GM18858 (cell line): ENCODE data around the gene CFAP299.

Source experiments
- ATAC-seq: cut with Tn5 transposase; IDR thresholded peaks from one replicate; pipeline ENCODE4 v1.9.1; 2021; ENCODE audit not compliant: unreplicated experiment

The CFAP299 gene

GRCh38 chr4:80909938-80910337, 574.4 kb downstream of the CFAP299 start:
- ATAC-seq: no peak

GRCh38 chr4:80911458-80911857, 575.9 kb downstream of the CFAP299 start:
- peak; percentile 39 for ATAC-seq

GRCh38 chr4:80912350-80912749, 576.8 kb downstream of the CFAP299 start:
- ATAC-seq: no peak

DNA sequence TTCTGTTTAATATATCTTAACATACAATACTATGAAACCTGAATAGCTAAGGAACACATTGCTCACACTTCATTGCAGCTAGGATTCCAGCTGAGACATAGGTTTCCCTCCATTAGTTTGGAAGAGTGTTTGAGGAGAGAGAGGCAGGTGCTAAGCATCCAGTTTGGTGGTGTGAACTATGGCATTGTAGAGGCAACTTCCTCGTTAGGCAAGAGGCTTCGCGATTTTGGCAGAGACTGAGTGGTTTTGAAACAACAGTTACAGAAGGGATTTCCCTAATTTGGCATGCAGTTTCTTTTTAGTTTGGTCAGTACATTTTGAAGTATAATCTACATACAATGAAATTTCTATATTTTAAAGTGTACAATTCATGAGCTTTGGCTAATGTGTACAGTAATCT, 577.9 kb downstream of the CFAP299 start:
- ATAC-seq: peak; percentile 96

GRCh38 chr4:80916770-80917169, 581.2 kb downstream of the CFAP299 start:
- no peak for ATAC-seq

- ATAC-seq: no peak
These were observed 582.5 kb downstream of the CFAP299 start for GRCh38 chr4:80918004-80918403.

DNA sequence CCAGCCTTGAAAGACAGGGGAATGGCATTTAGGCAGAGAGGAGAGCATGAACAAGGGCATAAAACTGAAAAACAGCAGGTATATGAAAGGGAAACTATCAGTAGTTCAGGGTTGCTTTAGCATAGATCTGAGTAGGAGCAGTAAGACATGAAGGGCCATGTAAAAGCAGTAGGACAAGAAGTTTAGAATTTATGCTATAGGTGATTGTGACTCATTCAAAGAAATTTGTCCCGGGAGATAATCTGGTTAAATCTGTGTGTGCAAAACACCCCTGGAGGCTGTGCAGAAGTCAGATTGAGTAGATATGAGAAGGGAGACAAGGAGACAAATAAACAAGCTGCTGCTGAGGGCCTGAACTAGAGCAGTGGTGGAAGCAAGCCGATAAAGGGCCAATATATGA, 585.9 kb downstream of the CFAP299 start:
- ATAC-seq: no peak

DNA sequence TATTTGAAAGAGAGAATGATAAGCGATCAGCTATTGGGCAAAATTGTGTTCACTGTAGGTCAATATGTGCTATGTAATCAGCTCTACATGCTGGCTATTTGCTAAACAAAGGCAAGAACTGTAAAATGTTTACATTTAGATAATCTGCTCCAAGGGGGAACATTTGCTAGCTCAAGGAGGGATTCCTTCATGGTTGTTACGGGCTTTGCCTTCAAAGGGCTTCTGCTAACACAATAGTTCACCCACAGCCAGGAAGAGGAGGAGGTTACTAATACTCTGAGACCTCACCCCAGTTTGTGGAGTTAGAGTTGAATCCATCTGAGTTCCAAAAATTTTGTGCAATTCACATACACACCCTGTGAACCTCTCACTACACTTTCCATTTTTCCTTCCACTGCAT, 587.4 kb downstream of the CFAP299 start:
- no peak for ATAC-seq

GRCh38 chr4:80925293-80925692, 589.8 kb downstream of the CFAP299 start:
- ATAC-seq: no peak

- no peak for ATAC-seq
These were observed 590.9 kb downstream of the CFAP299 start for GRCh38 chr4:80926446-80926845.

- ATAC-seq: no peak
These were observed 591.4 kb downstream of the CFAP299 start for GRCh38 chr4:80926891-80927290.

DNA sequence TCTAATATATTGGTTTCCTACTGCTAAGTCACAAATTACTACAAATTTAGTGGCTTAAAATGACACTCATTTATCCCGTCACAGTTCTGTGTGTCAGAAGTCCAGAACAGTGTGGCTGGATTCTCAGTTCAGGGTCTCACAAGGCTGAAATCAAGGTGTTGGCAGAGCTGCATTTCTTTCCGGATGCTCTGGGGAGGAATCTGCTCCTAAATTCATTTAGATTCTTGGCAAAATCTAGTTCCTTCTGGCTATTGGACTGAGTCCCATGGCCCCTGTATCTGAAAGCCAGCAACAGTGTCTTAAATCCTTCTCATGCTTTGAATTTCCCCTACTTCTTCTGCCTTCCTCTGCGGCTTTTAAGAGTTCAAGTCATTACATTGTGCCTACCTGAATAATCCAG, 591.9 kb downstream of the CFAP299 start:
- ATAC-seq: no peak

GRCh38 chr4:80931631-80932081, 596.1 kb downstream of the CFAP299 start:
- ATAC-seq: no peak

GRCh38 chr4:80948141-80948540, 612.6 kb downstream of the CFAP299 start:
- ATAC-seq: no peak

- ATAC-seq: peak; percentile 44
These were observed 613.5 kb downstream of the CFAP299 start for GRCh38 chr4:80948995-80949394.

GRCh38 chr4:80956421-80956820, 620.9 kb downstream of the CFAP299 start:
- ATAC-seq: no peak

DNA sequence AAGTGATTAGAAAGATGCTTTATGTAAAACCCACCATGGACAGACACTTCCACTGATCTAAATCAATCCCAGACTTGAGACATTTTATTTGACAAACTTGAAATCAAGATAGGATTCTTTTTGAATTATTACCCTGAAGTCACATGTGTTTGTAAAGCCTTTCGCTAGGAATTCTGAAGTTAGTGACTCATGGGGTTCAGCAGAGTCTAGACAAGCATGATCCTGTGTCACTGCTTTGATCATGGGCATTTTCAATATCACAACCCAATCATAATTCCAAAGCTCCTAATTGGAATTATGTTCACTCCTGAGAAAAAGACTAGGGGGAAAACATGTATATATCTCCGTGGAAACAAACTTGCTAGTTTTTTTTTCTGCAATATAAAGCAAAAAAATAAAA, 627.5 kb downstream of the CFAP299 start:
- no peak for ATAC-seq

GRCh38 chr4:80967346-80967745, 631.8 kb downstream of the CFAP299 start:
- no peak for ATAC-seq

GRCh38 chr4:80980239-80980638, 644.7 kb downstream of the CFAP299 start:
- ATAC-seq: no peak

DNA sequence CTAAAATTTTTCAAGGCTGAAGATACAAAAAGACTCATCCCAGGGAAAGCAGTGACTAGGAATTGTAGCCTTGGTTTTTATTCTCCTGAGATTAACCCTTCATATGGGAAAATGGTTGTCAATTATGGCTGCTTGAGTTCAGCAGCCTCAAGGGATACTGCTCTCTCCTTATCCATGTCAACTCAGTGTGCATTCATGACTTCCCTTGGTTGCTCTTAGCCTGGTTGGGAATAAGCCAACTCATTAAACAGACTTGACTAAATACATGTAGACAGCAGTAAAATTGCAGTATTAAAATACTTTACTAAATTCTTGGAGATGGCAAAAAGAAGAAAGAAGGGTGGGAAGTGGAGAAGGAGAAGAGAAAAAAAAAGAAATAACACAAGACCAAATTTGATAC, 650.5 kb downstream of the CFAP299 start:
- ATAC-seq: no peak

GRCh38 chr4:80989921-80990544, 654.5 kb downstream of the CFAP299 start:
- peak; percentile 78 for ATAC-seq

GRCh38 chr4:80990851-80991250, 655.3 kb downstream of the CFAP299 start:
- no peak for ATAC-seq

GRCh38 chr4:80999943-81000342, 664.4 kb downstream of the CFAP299 start:
- ATAC-seq: no peak
